GM06990 (cell line): Measurements from ENCODE around the gene MAB21L2.
"Not testable (repeated sequence)": the region's sequence is repeated elsewhere in the genome, so short reads cannot be mapped to it uniquely, and the experiment has no call there.

Experiments used
- DNase-seq: peaks from one replicate; pipeline ENCODE4 v3.0.0-alpha.2; 2011; ENCODE audit not compliant: insufficient read length; ENCODE audit errors: extremely low read depth
- H3K27me3 ChIP-seq: replicated peaks from 2 replicates; pipeline ENCODE4 v1.6.0; 2011; ENCODE audit warnings: low read length; ENCODE audit not compliant: control insufficient read depth, insufficient read depth
- H3K36me3 ChIP-seq: 2 replicates; pipeline ENCODE4 v1.5.1; 2011; ENCODE audit warnings: low read length; ENCODE audit not compliant: control insufficient read depth, insufficient read depth
- H3K4me3 ChIP-seq: replicated peaks from 2 replicates; pipeline ENCODE4 v1.5.1; 2011; ENCODE audit warnings: low read depth, mild to moderate bottlenecking, control low read depth, low read length
- TF ChIP-seq, protein P1 (sequence below): IDR thresholded peaks from 2 replicates; pipeline ENCODE4 v1.5.1; 2011; ENCODE audit warnings: low read length, control low read depth, mild to moderate bottlenecking, inconsistent platforms; ENCODE audit not compliant: insufficient read depth, poor library complexity, severe bottlenecking

MAB21L2 gene

DNA sequence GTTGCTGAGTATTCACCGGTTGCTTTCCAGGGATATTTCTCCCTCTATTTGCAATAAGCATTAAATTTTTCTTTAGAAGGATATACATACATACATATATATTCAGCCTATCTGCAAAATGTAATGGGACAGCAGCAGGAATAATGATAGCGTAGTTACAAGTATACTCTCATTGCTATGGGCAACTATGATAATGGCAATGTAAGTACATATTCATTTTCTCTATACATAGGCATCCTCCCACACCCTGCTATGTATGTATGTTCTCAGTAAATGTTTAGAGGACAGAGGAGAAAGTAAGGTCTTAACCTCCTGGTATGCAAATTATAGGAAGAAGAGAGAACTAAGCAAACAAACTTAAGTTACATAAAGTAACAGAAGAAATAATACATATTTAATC lies 19.7 kb upstream of the MAB21L2 start:
- DNase-seq, result no peak
- no peaks in the 10 kb centered on the region for H3K27me3 ChIP-seq
- H3K4me3 ChIP-seq, result no peak overlapping the region
- TF ChIP-seq, protein P1, sequence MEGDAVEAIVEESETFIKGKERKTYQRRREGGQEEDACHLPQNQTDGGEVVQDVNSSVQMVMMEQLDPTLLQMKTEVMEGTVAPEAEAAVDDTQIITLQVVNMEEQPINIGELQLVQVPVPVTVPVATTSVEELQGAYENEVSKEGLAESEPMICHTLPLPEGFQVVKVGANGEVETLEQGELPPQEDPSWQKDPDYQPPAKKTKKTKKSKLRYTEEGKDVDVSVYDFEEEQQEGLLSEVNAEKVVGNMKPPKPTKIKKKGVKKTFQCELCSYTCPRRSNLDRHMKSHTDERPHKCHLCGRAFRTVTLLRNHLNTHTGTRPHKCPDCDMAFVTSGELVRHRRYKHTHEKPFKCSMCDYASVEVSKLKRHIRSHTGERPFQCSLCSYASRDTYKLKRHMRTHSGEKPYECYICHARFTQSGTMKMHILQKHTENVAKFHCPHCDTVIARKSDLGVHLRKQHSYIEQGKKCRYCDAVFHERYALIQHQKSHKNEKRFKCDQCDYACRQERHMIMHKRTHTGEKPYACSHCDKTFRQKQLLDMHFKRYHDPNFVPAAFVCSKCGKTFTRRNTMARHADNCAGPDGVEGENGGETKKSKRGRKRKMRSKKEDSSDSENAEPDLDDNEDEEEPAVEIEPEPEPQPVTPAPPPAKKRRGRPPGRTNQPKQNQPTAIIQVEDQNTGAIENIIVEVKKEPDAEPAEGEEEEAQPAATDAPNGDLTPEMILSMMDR, result no peak
- H3K36me3 ChIP-seq, result no peaks in the 10 kb centered on the region

DNA sequence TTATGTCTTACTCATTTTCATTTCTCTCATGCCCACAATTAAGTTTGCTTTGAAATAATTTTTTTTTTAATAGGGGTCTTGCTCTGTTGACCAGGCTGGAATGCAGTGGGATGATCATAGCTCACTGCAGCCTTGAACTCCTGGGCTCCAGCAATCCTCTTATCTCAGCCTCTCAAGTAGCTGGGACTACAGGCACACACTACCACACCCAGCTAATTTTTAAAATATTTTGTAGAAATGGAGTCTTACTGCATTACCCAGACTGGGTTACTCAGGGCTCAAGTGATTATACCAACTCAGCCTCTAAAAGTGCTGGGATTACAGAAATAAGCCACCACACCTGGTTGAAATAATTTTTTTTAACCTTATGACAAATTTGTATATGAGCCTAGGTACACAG lies 19.2 kb upstream of the MAB21L2 start:
- DNase-seq, result no peak
- H3K36me3 ChIP-seq, result no peaks in the 10 kb centered on the region
- H3K27me3 ChIP-seq, result no peaks in the 10 kb centered on the region
- H3K4me3 ChIP-seq, result no peak overlapping the region
- TF ChIP-seq, protein P1, result no peak

DNA sequence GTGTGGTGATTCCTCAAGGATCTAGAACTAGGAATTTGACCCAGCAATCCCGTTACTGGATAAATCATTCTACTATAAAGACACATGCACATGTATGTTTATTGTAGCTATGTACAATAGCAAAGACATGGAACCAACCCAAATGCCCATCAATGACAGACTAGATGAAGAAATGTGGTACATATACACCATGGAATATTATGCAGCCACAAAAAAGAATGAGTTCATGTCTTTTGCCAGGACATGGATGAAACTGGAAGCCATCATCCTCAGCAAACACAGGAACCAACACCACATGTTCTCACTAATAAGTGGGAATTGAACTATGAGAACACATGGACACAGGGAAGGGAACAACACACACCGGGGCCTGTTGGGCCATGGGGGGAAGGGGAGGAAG lies 17.0 kb upstream of the MAB21L2 start:
- DNase-seq, H3K27me3 ChIP-seq, H3K36me3 ChIP-seq, H3K4me3 ChIP-seq: not testable (repeated sequence)

DNA sequence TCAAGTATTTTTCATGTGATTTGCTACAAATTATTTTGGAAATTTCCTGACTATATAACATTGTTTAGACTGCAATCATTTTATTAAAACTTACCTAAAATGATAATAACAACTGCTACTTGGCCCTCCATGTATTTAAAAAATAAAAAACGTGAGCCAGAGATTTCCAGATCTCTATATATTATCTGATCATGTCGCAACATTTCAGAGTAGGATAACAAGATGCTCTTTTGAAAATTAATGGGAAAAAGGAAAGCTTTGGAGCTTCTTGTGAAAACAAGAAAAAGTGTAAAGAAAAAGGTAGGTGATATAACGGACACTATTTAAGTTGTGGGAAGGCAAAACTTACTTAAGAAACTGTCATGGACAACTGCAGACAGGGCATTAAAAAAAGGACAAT lies 14.9 kb upstream of the MAB21L2 start:
- TF ChIP-seq, protein P1, result no peak
- H3K36me3 ChIP-seq, result no peaks in the 10 kb centered on the region
- no peak for DNase-seq
- H3K4me3 ChIP-seq, result no peak overlapping the region
- H3K27me3 ChIP-seq, result no peaks in the 10 kb centered on the region

DNA sequence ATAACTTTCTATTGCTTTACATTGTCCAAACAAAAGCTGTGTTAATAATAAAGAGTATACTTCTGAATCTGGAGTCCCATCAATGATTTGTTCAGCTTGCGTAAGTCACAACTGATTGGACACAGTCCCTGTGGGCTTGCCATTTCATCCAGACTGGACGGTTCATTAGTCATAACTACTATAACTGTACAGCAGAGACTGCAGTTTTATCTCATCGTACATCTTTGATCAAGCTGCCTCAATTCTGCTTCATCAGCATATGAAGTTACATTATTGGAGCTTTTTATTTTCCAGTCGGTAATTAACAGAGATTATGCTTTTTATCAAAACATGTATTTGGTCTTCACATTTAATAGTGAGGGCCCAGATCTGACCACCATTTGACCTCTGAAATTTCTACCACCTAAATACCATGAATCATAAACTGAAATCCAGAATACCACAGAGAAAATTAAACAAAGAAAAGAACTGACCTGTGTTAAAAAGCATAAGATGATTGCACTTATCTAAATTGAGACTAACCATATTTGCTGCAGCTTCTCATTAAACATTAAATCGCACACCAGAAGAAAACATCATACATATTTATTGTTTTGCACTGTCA lies 12.5 kb upstream of the MAB21L2 start:
- H3K4me3 ChIP-seq, result no peak overlapping the region
- DNase-seq, result no peak

DNA sequence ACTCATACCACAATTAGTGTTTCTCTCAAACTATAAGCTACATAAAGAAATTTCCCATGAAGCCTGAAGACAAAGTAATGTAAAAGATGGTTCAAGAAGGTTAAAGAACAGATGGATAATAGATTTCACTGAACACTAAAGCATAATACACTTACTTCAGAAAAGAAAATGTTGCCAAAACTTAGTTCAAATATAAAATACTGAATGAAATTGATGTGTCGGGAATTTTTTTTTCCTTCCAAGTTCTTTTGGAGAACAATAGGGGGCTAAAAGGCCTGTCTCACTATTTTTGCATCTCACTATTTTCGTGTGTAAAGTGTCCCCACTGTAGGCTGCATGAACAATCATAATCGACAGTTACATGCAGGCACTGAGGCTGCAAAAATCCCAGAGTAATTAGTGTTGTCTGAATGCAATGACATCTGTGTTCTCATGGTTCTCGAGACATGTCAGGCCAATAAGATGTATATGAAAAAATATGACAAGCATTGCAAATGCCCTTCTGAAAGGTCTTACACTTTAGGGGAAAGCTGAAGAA lies 11.9 kb upstream of the MAB21L2 start:
- no peak for DNase-seq
- Histone ChIP-seq H3K27me3 (no peaks in the 10 kb centered on the region), H3K4me3 (no peak overlapping the region), H3K36me3 (no peaks in the 10 kb centered on the region)
- TF ChIP-seq, protein P1, result no peak

More for the DNA sequence above, 12.5 kb upstream of the MAB21L2 start:
- Histone ChIP-seq H3K27me3 (no peaks in the 10 kb centered on the region), H3K36me3 (no peaks in the 10 kb centered on the region)
- TF ChIP-seq, protein P1, result no peak
